AG08395 (cell line): ENCODE data around the gene ALDOC.

ENCODE experiments used
- DNase-seq: peaks from one replicate; pipeline ENCODE4 v3.0.0; 2012; ENCODE audit warnings: mixed read lengths, low spot score

Gene ALDOC

GRCh38 chr17:28552176-28552999 lies 24.3 kb downstream of the ALDOC start, which contains the start of gene UNC119:
Gene UNC119 (minus strand): TSS chr17:28552624. CDS start chr17:28552557, 67 bp downstream.
- peak; percentile 96 for DNase-seq

- peak; percentile 39 for DNase-seq
Measured at GRCh38 chr17:28551421-28552175, 25.1 kb downstream of the ALDOC start.

DNA sequence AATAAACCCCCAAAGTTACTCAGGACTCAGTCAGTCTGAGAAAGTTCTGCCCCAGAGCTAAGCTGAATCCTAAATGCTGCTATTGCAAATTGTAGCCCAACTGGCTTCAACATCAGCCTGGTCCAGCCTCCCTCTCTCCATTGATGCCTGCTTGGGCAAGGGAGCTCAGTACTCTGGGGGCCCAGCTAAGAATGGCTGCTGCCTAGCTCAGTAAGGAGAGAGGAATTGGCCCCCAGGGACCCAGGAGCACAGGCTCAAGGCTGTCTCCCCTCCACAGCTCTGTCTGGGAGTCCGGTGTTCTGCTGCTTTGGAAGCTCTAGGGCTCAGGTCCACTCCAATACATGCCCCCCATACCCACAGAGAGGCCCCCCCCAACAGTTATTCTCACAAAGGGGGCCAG lies 25.8 kb downstream of the ALDOC start:
- no peak for DNase-seq

GRCh38 chr17:28549236-28550132 lies 27.2 kb downstream of the ALDOC start:
- no peak for DNase-seq

- no peak for DNase-seq
Measured at GRCh38 chr17:28548417-28549130, 28.1 kb downstream of the ALDOC start.

DNA sequence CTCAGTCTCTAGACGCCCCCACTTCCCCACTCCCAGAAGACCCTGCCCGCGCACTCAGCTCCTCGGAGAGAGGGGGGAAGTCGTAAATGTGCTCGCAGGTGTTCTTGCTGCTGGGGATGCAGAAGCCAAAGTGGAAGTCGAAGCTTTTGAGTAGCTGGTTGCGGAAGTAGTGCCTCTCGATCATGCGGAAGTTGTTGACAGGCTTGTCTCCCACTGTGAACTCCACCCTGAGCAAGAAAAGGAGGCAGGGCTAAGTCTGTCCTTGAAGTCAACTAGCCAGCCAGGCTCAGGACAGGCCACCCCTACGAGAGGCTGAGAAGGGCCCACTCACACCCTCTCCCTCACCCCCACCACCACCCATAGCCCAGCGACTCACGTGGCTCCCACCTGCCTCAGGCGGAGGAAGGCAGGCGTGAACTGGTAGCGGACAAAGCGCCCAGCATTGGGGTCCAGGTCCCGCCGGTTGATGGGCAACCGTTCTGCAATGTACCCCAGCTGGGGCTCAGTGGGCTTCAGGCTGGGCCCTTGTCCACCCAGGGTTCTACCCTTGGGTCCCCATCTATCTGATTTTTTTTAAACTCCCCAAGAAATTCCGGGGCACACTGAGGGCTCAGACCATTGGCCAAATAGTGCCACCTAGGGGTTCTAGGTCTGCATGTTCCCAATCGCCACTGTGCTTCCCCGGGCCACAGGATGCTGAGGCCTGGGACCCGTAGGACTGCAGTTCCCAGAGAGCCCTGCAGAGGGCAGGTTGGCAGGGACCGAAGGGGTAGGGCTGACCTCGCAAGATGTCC lies 28.9 kb downstream of the ALDOC start:
- DNase-seq, result peak; percentile 85

- no peak for DNase-seq
Measured at GRCh38 chr17:28547096-28547622, 29.5 kb downstream of the ALDOC start.

- peak; percentile 29 for DNase-seq
Measured at GRCh38 chr17:28545787-28546415, 30.8 kb downstream of the ALDOC start.

DNA sequence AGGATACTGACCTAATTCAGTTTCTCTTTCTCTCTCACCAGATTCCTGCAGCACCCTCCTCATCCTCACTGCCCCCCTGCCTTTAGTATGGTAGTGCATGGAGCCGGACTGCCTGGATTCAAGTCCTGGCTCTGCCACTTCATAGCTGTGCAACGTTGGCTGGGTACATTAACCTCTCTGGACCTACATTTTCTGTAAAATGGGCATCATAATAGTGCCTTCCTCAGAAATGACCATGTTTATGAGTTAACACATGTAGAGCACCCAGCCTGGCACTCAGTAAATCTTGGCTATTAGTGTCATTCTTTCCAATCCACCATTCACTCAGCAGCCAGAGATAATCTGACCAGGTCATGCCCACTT lies 31.6 kb downstream of the ALDOC start:
- no peak for DNase-seq

DNA sequence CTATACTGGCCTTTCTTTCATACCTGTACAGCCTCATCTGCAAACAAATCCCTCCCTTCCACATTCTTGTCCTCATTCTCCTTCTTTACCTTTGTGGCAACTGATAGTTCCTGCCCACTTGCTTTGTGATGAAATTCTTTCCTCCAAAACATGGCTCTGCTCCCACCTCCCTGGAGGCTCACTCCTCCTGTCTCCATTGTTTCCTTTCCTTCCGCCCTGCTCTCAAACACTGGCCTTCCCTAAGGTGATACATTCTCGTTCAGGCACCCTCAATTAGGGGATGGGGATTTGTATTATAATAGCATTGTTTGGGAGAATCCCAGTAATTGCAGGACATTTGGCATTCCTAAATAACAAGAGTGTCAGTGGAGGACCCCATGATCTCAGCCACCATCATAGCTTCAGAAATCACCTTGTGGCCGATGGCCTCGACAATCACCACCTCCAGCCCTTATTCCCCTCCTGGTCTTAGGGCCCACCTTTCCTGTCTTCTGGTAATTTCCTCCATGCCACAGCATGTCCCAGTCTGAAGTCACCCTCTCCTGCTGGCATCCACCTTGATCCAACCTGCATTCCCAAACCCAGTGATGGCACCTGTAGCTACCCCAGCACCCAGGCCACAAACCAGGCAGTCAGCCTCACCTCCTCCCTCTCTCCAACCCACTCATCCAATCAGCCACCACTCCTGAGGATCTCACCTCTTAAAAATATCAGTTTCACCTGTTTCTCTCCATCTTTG lies 32.1 kb downstream of the ALDOC start:
- DNase-seq, result no peak

DNA sequence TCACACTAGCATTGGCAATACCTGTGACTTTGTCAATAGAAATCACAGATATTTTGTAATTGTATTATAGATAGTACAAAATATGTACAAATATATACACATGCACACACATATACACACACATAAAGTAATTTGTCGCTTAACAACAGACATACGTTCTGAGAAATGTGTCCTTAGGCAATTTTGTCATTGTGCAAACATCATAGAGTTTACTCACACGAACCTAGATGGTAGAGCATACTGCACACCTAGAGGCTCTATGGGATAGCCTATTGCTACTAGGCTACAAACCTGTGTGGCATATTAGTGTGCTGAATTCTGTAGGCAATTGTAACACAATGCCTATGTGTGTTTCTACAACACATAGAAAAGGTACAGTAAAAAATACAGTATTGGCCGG lies 35.3 kb downstream of the ALDOC start:
- no peak for DNase-seq

DNA sequence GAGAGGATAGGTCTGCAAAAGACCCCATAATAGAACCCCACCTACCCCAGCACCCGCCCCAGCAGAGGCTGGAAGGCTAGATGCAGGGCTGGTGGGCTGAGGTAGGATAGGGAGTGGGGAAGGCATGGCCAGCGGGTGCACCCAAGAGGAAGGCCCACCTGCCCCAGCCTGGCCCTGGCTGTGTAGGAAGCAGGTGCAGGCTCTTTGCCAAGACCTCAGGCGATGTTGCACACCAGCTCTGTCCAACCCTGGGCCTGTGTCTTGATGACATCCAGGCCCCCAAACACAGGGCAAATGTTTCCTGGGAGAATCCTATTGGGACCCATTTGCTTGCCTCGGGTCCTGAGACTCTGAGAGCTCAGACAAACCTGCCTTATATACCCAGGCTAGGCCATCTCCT lies 36.5 kb downstream of the ALDOC start:
- no peak for DNase-seq

DNA sequence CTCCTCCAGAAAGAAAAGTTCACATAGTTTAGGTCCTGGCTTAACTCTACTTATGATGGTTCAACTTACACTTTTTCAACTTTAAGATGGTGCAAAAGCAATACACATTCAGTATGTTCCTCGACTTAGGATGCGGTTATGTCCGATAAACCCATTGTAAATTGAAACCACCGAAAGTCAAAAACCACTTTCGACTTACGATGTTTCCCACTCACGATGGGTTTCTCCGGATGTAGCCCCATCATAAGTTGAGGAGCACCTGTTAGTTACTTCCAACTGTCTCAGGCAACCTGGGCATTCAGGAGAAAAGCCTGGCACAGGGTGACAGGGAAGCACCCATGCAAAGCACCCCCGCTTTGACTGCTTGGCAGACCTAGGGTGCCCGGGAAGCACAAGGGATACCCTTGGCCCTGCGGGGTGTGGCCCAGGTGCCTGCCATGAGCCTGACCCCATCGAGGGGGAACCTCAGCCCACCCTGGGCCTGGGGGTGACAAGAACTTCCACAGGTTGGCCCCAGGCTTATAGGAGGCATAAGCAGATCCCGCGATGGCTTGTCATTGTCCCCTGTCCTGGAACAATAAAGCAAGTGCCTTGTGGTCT lies 38.3 kb downstream of the ALDOC start:
- no peak for DNase-seq

DNA sequence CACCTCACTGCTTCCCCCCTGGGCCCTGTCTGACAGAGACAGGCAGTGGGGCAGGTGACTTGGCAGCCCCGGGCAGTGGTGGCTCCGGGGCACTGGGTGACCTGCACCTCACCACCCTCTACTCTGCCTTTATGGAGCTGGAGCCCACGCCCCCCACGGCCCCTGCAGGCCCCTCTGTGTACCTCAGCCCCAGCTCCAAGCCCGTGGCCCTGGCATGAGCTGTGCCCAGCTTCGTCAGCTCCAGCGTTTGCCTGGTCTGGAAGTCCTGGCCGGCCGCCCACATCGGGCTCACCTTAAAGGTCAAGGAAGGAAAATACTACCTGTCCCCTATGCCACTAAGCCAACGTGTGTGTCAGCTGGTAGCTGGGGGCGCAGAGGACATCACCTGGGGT lies 39.5 kb downstream of the ALDOC start:
- no peak for DNase-seq

DNA sequence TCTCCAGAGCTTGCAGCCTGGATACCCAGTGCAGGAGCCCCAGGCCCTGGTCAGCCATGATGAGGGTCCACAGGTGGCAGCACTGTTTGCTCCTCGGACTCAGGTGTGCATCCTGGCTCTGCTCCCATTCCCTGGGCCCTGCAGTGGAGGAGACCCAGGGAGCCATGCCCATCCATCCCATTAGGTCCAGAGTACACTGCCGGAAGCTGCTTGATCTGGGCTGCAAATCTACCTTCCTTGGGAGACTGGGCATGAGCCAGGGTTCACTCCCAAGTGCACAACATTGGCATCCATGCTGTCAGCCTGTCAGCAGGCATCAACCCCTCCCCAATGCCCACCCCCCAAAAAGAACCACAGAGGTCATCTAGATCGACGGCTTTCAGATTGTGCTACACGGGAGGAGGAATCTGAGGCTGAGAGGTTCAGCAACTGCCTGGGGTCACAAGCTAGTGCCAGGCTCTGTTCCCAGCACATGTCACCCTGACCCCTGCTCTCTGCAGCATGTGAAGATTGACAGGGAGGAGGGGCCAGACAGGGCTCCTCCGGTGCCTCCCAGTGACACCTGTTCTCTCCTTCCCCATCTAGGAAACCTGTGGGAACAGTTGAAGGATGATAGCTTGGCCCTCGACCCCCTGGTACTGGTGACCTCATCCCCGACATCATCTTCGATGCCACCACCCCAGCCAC lies 40.0 kb downstream of the ALDOC start:
- DNase-seq, result no peak

DNA sequence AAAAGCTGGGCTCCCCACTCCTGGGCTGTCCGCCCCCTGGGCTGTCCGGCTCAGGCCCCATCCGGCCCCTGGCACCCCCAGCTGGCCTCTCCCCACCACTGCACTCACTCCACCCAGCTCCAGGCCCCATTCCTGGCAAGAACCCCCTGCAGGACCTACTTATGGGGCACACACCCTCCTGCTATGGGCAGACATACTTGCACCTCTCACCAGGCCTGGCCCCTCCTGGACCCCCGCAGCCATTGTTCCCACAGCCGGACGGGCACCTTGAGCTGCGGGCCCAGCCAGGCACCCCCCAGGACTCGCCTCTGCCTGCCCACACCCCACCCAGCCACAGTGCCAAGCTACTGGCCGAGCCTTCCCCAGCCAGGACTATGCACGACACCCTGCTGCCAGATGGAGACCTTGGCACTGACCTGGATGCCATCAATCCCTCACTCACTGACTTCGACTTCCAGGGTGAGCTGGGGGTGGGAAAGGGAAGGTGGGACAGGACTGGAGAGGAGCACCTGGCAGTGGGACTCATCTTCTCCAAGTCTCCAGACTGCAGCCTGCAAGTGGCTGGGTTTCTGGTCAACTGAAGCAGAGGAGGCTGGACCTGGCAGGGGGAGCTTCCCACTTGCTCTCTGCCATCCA lies 41.8 kb downstream of the ALDOC start:
- no peak for DNase-seq

DNA sequence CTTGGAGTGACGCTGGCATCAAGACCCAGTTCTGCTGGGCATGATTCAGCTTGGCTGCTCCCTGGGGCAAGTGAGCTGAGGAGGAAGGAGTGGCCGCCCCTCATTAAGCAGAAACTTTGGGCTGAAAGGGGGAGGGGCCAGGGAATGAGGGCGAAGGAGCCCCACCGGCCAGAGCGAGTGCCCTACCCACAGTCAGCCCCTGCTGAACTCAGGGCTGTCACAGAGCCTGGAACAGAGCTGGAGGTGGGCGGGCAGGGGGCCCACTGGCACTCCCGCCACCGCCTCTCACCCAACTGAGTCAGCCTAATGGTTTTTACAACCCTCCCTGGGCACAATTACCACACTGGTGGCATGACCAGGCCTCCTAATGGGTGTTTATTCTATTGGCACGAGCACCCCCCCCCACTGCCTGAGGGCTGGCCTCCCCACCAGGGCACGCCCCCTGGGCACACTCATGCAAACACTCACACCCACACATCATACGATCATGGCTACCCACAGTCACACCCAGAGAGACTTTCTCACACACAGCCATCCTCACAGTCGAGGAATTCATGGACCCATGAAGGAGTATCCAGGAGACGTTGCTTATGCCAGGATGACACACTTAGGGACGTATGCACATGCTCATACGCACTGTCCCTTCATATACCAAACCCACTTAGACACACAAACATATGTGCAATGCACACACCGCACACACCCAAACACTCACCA lies 43.4 kb downstream of the ALDOC start:
- DNase-seq, result no peak
